GM12874 (cell line): ENCODE results near the gene PPP1R14C.

Experiments used
- TF ChIP-seq, protein P1 (sequence below): IDR thresholded peaks from 2 replicates; pipeline ENCODE4 v1.5.1; 2011; ENCODE audit warnings: low read depth, mild to moderate bottlenecking, control low read depth, low read length, moderate library complexity; ENCODE audit not compliant: insufficient read depth

Gene PPP1R14C

DNA sequence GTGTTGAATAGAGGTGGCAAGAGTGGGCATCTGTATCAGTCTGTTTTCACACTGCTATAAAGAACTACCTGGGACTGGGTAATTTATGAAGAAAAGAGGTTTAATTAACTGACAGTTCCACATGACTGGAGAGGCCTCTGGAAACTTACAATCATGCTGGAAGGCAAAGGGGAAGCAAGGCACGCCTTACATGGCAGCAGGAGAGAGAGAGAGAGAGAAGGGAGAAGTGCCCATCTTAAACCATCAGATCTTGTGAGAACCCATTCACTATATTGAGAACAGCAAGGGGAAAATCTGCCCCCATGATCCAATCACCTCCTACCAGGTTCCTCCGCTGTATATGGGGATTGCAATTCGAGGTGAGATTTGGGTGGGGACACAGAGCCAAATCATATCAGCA lies 18.6 kb upstream of the PPP1R14C start:
- TF ChIP-seq, protein P1, sequence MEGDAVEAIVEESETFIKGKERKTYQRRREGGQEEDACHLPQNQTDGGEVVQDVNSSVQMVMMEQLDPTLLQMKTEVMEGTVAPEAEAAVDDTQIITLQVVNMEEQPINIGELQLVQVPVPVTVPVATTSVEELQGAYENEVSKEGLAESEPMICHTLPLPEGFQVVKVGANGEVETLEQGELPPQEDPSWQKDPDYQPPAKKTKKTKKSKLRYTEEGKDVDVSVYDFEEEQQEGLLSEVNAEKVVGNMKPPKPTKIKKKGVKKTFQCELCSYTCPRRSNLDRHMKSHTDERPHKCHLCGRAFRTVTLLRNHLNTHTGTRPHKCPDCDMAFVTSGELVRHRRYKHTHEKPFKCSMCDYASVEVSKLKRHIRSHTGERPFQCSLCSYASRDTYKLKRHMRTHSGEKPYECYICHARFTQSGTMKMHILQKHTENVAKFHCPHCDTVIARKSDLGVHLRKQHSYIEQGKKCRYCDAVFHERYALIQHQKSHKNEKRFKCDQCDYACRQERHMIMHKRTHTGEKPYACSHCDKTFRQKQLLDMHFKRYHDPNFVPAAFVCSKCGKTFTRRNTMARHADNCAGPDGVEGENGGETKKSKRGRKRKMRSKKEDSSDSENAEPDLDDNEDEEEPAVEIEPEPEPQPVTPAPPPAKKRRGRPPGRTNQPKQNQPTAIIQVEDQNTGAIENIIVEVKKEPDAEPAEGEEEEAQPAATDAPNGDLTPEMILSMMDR = no peak

GRCh38 chr6:150126641-150127291 lies 16.1 kb upstream of the PPP1R14C start:
- TF ChIP-seq, protein P1 = no peak

- TF ChIP-seq, protein P1 = no peak
Measured at GRCh38 chr6:150128425-150128824, 14.4 kb upstream of the PPP1R14C start.

DNA sequence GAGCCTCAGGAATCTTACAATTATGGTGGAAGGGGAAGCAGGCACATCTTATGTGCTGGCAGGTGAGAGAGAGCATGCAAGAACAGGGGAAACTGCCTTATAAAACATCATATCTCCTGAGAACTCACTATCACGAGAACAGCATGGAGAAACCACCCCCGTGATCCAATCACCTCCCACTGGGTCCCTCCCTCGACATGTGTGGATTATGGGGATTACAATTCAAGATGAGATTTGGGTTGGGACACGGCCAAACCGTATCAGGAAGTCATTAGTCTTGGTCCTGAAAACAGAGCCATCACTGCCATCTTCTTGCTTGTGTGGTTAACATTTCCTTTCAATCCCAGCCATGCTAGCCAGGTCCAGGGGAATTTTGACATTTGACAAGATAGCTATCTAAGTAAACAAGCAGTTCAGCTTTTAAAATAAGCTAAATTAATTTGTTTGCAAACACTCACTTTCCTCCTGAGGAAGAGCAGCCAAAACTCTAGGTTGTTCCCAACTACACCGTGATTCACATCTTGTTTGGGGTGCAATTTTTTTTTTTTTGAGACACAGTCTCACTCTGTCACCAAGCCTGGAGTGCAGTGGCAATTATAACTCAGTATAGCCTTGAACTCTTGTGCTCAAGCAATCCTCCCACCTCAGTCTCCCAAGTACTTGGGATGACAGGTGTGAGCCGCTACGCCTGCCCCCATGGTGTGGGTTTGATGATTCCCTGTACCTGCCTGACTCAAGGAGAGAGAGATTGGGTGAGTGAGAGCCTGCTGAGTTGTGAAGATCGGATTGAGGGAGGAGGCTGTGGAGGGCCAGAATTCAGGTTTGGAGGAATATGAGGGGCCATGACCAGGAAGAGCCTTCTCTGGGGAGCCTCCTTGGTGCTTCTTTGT lies 13.0 kb upstream of the PPP1R14C start:
- TF ChIP-seq, protein P1 = no peak

GRCh38 chr6:150133686-150134085 lies 9.2 kb upstream of the PPP1R14C start:
- TF ChIP-seq, protein P1 = no peak

DNA sequence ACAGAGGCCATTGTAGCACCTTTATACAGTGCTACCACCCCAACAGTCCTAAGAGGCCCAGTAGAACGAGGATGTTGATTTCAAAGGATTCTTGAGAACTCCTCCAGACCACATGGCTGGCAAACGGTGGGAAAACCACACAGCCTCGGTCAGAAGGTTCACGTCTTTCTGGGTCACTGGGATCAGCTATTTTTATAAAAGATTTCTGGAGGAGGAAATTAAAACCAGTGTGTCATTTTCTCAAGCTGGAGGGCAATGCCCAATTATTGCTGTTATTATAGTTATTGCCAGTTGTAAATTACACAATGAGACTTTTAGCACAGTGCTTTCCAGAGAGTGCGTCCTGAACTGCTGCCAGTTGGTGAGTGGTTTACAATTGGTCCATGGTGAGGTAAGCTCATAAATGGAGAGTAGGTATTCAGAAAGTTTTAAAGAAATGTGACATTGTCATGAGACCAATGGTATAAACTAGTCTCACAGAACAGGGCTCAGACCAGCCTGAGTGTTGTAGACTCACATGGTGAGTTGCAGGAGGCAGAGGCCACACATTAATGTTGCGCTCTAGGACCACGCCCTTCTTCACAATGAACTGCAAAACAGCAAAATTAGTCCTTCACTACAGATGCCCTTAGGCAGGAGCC lies 8.4 kb upstream of the PPP1R14C start:
- TF ChIP-seq, protein P1 = no peak

- TF ChIP-seq, protein P1 = no peak
Measured at GRCh38 chr6:150138638-150139037, 4.2 kb upstream of the PPP1R14C start.
